B cell (primary cell): Measurements from ENCODE around the gene RHOH.

Source experiments
- EZH2 ChIP-seq: IDR thresholded peaks from 2 replicates; pipeline ENCODE4 v1.6.1; 2012; ENCODE audit warnings: borderline replicate concordance, low read depth, mild to moderate bottlenecking, moderate library complexity, low read length; ENCODE audit not compliant: insufficient read depth, poor library complexity, severe bottlenecking
- TF ChIP-seq, protein P1 (sequence below): fragments of 200-600 bp; IDR thresholded peaks from one replicate; pipeline ENCODE4 v1.8.0; 2022; ENCODE audit warnings: antibody characterized with exemption, mild to moderate bottlenecking

DNA sequence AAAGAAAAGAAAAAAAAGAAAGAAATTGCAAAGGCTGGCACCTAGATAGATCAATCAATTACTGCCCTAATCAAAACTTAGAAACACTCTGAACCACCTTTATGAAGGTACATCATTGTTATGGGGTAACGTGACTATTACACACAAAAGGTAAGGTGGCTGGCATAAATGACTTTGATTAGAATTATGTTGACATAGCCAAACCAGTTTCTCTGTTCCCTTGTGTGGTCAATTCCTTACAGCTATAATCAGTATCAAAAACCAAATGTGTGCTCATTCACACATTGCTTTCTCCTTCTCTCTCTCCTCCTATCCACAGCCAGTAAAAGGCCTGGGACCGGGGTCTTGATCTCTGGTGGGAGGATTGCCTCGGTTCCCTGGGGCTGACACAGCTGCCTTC is 48.7 kb downstream of the RHOH start:
- TF ChIP-seq, protein P1, sequence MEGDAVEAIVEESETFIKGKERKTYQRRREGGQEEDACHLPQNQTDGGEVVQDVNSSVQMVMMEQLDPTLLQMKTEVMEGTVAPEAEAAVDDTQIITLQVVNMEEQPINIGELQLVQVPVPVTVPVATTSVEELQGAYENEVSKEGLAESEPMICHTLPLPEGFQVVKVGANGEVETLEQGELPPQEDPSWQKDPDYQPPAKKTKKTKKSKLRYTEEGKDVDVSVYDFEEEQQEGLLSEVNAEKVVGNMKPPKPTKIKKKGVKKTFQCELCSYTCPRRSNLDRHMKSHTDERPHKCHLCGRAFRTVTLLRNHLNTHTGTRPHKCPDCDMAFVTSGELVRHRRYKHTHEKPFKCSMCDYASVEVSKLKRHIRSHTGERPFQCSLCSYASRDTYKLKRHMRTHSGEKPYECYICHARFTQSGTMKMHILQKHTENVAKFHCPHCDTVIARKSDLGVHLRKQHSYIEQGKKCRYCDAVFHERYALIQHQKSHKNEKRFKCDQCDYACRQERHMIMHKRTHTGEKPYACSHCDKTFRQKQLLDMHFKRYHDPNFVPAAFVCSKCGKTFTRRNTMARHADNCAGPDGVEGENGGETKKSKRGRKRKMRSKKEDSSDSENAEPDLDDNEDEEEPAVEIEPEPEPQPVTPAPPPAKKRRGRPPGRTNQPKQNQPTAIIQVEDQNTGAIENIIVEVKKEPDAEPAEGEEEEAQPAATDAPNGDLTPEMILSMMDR, result no peak
- no peak for TF ChIP-seq EZH2
